GM21367 (cell line): ENCODE data around the gene USP20.

ENCODE experiments used
- ATAC-seq: cut with Tn5 transposase; IDR thresholded peaks from one replicate; pipeline ENCODE4 v1.9.1; 2021; ENCODE audit not compliant: unreplicated experiment

The USP20 gene

GRCh38 chr9:129914051-129914450 is 78.8 kb downstream of the USP20 start:
- ATAC-seq: no peak

- no peak for ATAC-seq
These were observed 81.4 kb downstream of the USP20 start for GRCh38 chr9:129916707-129917106.

- ATAC-seq: no peak
These were observed 83.2 kb downstream of the USP20 start for GRCh38 chr9:129918296-129918950.

- ATAC-seq: no peak
These were observed 84.0 kb downstream of the USP20 start for GRCh38 chr9:129919277-129919676.

GRCh38 chr9:129919841-129920240 is 84.6 kb downstream of the USP20 start:
- no peak for ATAC-seq

- ATAC-seq: no peak
These were observed 86.6 kb downstream of the USP20 start for GRCh38 chr9:129921905-129922304.

- no peak for ATAC-seq
These were observed 88.3 kb downstream of the USP20 start for GRCh38 chr9:129923589-129923988.

- no peak for ATAC-seq
These were observed 94.4 kb downstream of the USP20 start for GRCh38 chr9:129929496-129930125.

GRCh38 chr9:129930743-129931142 is 95.5 kb downstream of the USP20 start:
- ATAC-seq: no peak
